Peyer's patch (tissue), 4 donors: Measurements from ENCODE around the gene OR1A1. TPM values are rescaled to one million over a fixed set of nuclear protein-coding genes. Genes with fewer than 3 reads are reported as not detected.
A peak's percentile ranks its signal among the peaks of the same experiment; 100 is the strongest.
"Not testable (repeated sequence)": the region's sequence is repeated elsewhere in the genome, so short reads cannot be mapped to it uniquely, and the experiment has no call there.

Source experiments
- DNase-seq, 3 donors: peaks; one replicate each; pipeline ENCODE4 v3.0.0-alpha.2; 2017 to 2019
- H3K27ac ChIP-seq, 4 donors: fragments of 200-600 bp; sonication (generic); one replicate each; pipeline ENCODE4 v1.5.1; 2016 to 2019
- H3K27me3 ChIP-seq, 2 donors: fragments of 200-600 bp; sonication (generic); one replicate each; pipeline ENCODE4 v1.5.1; 2019
- H3K36me3 ChIP-seq, 3 donors: fragments of 200-600 bp; sonication (generic); one replicate each; pipeline ENCODE4 v1.5.1; 2016 to 2019
- H3K4me1 ChIP-seq, 4 donors: fragments of 200-600 bp; sonication (generic); one replicate each; pipeline ENCODE4 v1.5.1; 2016 to 2019
- H3K4me3 ChIP-seq, 4 donors: fragments of 200-600 bp; sonication (generic); 1 replicate in 3 of 4; 2 replicates in 1 of 4; pipeline ENCODE4 v1.5.1; 2016 to 2019; ENCODE audit warnings: mild to moderate bottlenecking in 1 of 4
- H3K9me3 ChIP-seq, 4 donors: fragments of 200-600 bp; sonication (generic); one replicate each; pipeline ENCODE4 v1.5.1; 2016 to 2019; ENCODE audit warnings: mild to moderate bottlenecking in 1 of 4
- CTCF ChIP-seq, 6 experiments: fragments of 450-650 bp in 4 of 6; fragments of 200-600 bp in 2 of 6; sonication (generic) in 1 of 6; IDR thresholded peaks; one replicate each; pipeline ENCODE4 v1.5.1; 2017 to 2019; ENCODE audit warnings: antibody characterized with exemption in 6 of 6, mild to moderate bottlenecking in 3 of 6, moderate library complexity in 1 of 6
- POLR2A ChIP-seq, 2 donors: fragments of 450-650 bp; IDR thresholded peaks; one replicate each; pipeline ENCODE4 v1.5.1; 2017; ENCODE audit warnings: antibody characterized with exemption in 2 of 2, mild to moderate bottlenecking in 2 of 2, moderate library complexity in 2 of 2
- total RNA-seq, 4 donors: library from RNA; depleted of rRNA; stranded (reverse); fragments of >200 nt; gene quantifications; one replicate each; pipeline ENCODE4 v1.1.0, GENCODE V29; 2016

OR1A1 gene
- total RNA-seq, 4 donors from 2014 or later, result not detected

GRCh38 chr17:3213001-3213400 is 5.5 kb downstream of the OR1A1 start:
- TF ChIP-seq CTCF (IDR thresholded peaks at IDR 0.05) (no peak), POLR2A (IDR thresholded peaks at IDR 0.05) (no peak)
- Histone ChIP-seq H3K27ac (no peak overlapping the region), H3K4me1 (no peaks in the 10 kb centered on the region), H3K27me3 (no peaks in the 10 kb centered on the region), H3K9me3 (no peaks in the 10 kb centered on the region), H3K4me3 (no peak overlapping the region), H3K36me3 (no peaks in the 10 kb centered on the region)
- DNase-seq, result no peak

- Histone ChIP-seq H3K27me3 (no peaks in the 10 kb centered on the region), H3K4me3 (no peak overlapping the region), H3K36me3 (no peaks in the 10 kb centered on the region), H3K27ac (no peak overlapping the region), H3K4me1 (no peaks in the 10 kb centered on the region), H3K9me3 (no peaks in the 10 kb centered on the region)
- TF ChIP-seq POLR2A (IDR thresholded peaks at IDR 0.05), result no peak
- no peak for TF ChIP-seq CTCF (IDR thresholded peaks at IDR 0.05)
- no peak for DNase-seq
These were observed 6.1 kb downstream of the OR1A1 start for GRCh38 chr17:3213587-3213986.

- H3K4me3 ChIP-seq, DNase-seq, H3K9me3 ChIP-seq, H3K36me3 ChIP-seq, H3K4me1 ChIP-seq, H3K27me3 ChIP-seq, H3K27ac ChIP-seq: not testable (repeated sequence)
These were observed 12.5 kb downstream of the OR1A1 start for GRCh38 chr17:3219978-3220377.

- Histone ChIP-seq H3K9me3 (no peaks in the 10 kb centered on the region), H3K36me3 (no peaks in the 10 kb centered on the region), H3K4me3 (no peak overlapping the region), H3K27ac (no peak overlapping the region), H3K27me3 (no peaks in the 10 kb centered on the region), H3K4me1 (no peaks in the 10 kb centered on the region)
- TF ChIP-seq CTCF (IDR thresholded peaks at IDR 0.05) (no peak), POLR2A (IDR thresholded peaks at IDR 0.05) (no peak)
- DNase-seq, result no peak
These were observed 14.4 kb downstream of the OR1A1 start for GRCh38 chr17:3221850-3222249.

GRCh38 chr17:3222505-3222904 is 15.0 kb downstream of the OR1A1 start:
- no peak for DNase-seq
- Histone ChIP-seq H3K4me3 (no peak overlapping the region), H3K27ac (no peak overlapping the region), H3K27me3 (no peaks in the 10 kb centered on the region), H3K9me3 (no peaks in the 10 kb centered on the region), H3K36me3 (no peaks in the 10 kb centered on the region), H3K4me1 (no peaks in the 10 kb centered on the region)
- TF ChIP-seq CTCF (IDR thresholded peaks at IDR 0.05), result no peak
- TF ChIP-seq POLR2A (IDR thresholded peaks at IDR 0.05), result no peak

GRCh38 chr17:3224721-3225352 is 17.4 kb downstream of the OR1A1 start:
- not testable (repeated sequence) for H3K9me3 ChIP-seq, H3K27me3 ChIP-seq, H3K4me3 ChIP-seq, H3K36me3 ChIP-seq, H3K27ac ChIP-seq, H3K4me1 ChIP-seq, DNase-seq

- not testable (repeated sequence) for H3K27ac ChIP-seq, H3K4me1 ChIP-seq, H3K36me3 ChIP-seq, H3K27me3 ChIP-seq, H3K9me3 ChIP-seq, H3K4me3 ChIP-seq, DNase-seq
These were observed 24.8 kb downstream of the OR1A1 start for GRCh38 chr17:3232300-3232699.

- not testable (repeated sequence) for H3K27ac ChIP-seq, H3K9me3 ChIP-seq, H3K27me3 ChIP-seq, H3K4me3 ChIP-seq, H3K4me1 ChIP-seq, H3K36me3 ChIP-seq
- peak in 2 of 3 donors; percentile 26 to 47 for DNase-seq
These were observed 31.2 kb downstream of the OR1A1 start for GRCh38 chr17:3238685-3239084.

- H3K4me1 ChIP-seq, H3K4me3 ChIP-seq, H3K9me3 ChIP-seq, H3K36me3 ChIP-seq, H3K27ac ChIP-seq, H3K27me3 ChIP-seq, DNase-seq: not testable (repeated sequence)
These were observed 33.6 kb downstream of the OR1A1 start for GRCh38 chr17:3241044-3241443.

- not testable (repeated sequence) for H3K9me3 ChIP-seq, DNase-seq, H3K4me1 ChIP-seq, H3K4me3 ChIP-seq, H3K36me3 ChIP-seq, H3K27ac ChIP-seq, H3K27me3 ChIP-seq
These were observed 37.4 kb downstream of the OR1A1 start for GRCh38 chr17:3244841-3245240.

- not testable (repeated sequence) for H3K4me1 ChIP-seq, H3K4me3 ChIP-seq, H3K9me3 ChIP-seq, DNase-seq, H3K27me3 ChIP-seq, H3K27ac ChIP-seq, H3K36me3 ChIP-seq
These were observed 41.5 kb downstream of the OR1A1 start for GRCh38 chr17:3249013-3249412.
